Kidney (tissue), 14 donors: ENCODE results near the gene TRIM62. TPM values are rescaled to one million over a fixed set of nuclear protein-coding genes. Genes with fewer than 3 reads are reported as not detected.
A peak's percentile ranks its signal among the peaks of the same experiment; 100 is the strongest.

Source experiments
- DNase-seq, 5 donors: peaks; one replicate each; pipeline ENCODE4 v3.0.0-alpha.2; 2013 to 2020
- FAIRE-seq: peaks from 2 replicates; lab custom pipeline; 2012; peaks lifted over from hg19 to GRCh38; lab: Jason Lieb, UNC
- H3K27ac ChIP-seq, 2 donors: one replicate each; pipeline ENCODE4 v1.7.0; 2013; ENCODE audit warnings: low read depth in 2 of 2, low read length in 2 of 2, inconsistent platforms in 1 of 2
- H3K27me3 ChIP-seq: one replicate; pipeline ENCODE4 v1.7.1; 2013; ENCODE audit warnings: low read length, inconsistent platforms; ENCODE audit not compliant: control insufficient read depth, insufficient read depth
- H3K36me3 ChIP-seq, 3 donors: one replicate each; pipeline versions ENCODE4 v1.7.0 to v1.7.1; 2013; ENCODE audit warnings: low read length in 3 of 3, control low read depth in 1 of 3, inconsistent platforms in 1 of 3; ENCODE audit not compliant: insufficient read depth in 3 of 3, control insufficient read depth in 2 of 3
- H3K4me1 ChIP-seq, 3 donors: one replicate each; pipeline versions ENCODE4 v1.7.0 to v1.7.1; 2013; ENCODE audit warnings: low read length in 3 of 3, inconsistent platforms in 1 of 3, low read depth in 1 of 3; ENCODE audit not compliant: control insufficient read depth in 2 of 3, insufficient read depth in 2 of 3
- H3K4me3 ChIP-seq, 3 donors: one replicate each; pipeline versions ENCODE4 v1.7.0 to v1.8.1; 2013; ENCODE audit warnings: low read length in 3 of 3, control low read depth in 1 of 3, inconsistent platforms in 1 of 3
- H3K9ac ChIP-seq, 3 donors: one replicate each; pipeline versions ENCODE4 v1.7.0 to v1.7.1; 2013; ENCODE audit warnings: low read length in 3 of 3, control low read depth in 1 of 3, inconsistent platforms in 1 of 3
- H3K9me3 ChIP-seq, 3 donors: one replicate each; pipeline versions ENCODE4 v1.7.0 to v1.7.1; 2013; ENCODE audit warnings: low read length in 3 of 3, control low read depth in 1 of 3, inconsistent platforms in 1 of 3; ENCODE audit not compliant: control insufficient read depth in 2 of 3, insufficient read depth in 1 of 3
- CTCF ChIP-seq: IDR thresholded peaks from 3 replicates; pipeline ENCODE4 v1.5.1; 2012; ENCODE audit warnings: mild to moderate bottlenecking, moderate library complexity, borderline replicate concordance; ENCODE audit not compliant: insufficient read depth; ENCODE audit errors: extremely low read depth
- intact Hi-C: fragments of 100-400 bp; cut with DNase I; formaldehyde crosslinking; loops from one replicate; pipeline ENCODE4 v1.11.1; 2022
- polyA plus RNA-seq: library from polyadenylated mRNA; stranded (reverse); fragments of 350-450 nt; fragmentation: Illumina TruSeq; extraction: RNeasy Lipid Tissue Mini Kit (QIAGEN cat#74804); gene quantifications from one replicate; pipeline ENCODE4 v1.2.3, GENCODE V29; 2014; ENCODE audit warnings: low read depth, low replicate concordance; ENCODE audit not compliant: insufficient read depth
- total RNA-seq: library from RNA; stranded (reverse); fragmentation: NEBNext Ultra II Directional; extraction: Animal tissue kit (Norgen Biotek cat#: 25700); gene quantifications from one replicate; pipeline ENCODE4 v1.2.1, GENCODE V29; 2021
- donor health status: control.
- donor health status: control.
- donor health status: control.
- donor health status: control.
- donor health status: control.
- donor health status: DM: yes; HTN: yes; CAD: no.
- donor health status: Normal renal cell carcinoma (clear cell type).

TRIM62 gene
- total and polyA plus RNA-seq, 2 donors from 2014 or later: 3.2 to 6.2 TPM

GRCh38 chr1:33155877-33156538, 25.8 kb downstream of the TRIM62 start:
- no peak for TF ChIP-seq CTCF
- Histone ChIP-seq H3K4me1 (peaks cover 0 to 8% (median 4%) of the 10 kb centered on the region in 3 donors), H3K27ac (no peak overlapping the region), H3K9me3 (no peaks in the 10 kb centered on the region), H3K4me3 (no peak overlapping the region), H3K27me3 (no peaks in the 10 kb centered on the region), H3K36me3 (peaks cover 0 to 4% (median 0%) of the 10 kb centered on the region in 3 donors), H3K9ac (no peak overlapping the region)
- FAIRE-seq (no peak), DNase-seq (no peak)
- intact Hi-C loops: no loop called here

GRCh38 chr1:33153650-33154049, 28.2 kb downstream of the TRIM62 start:
- Histone ChIP-seq H3K9ac (no peak overlapping the region), H3K4me3 (no peak overlapping the region), H3K27me3 (no peaks in the 10 kb centered on the region), H3K27ac (peak overlapping the region in 1 of 2 donors; percentile 10), H3K4me1 (peaks cover 0 to 8% (median 0%) of the 10 kb centered on the region in 3 donors), H3K36me3 (peaks cover 0 to 4% (median 0%) of the 10 kb centered on the region in 3 donors), H3K9me3 (no peaks in the 10 kb centered on the region)
- intact Hi-C loops: no loop called here
- DNase-seq (no peak), FAIRE-seq (no peak)
- no peak for TF ChIP-seq CTCF

- DNase-seq (peak in 2 of 5 donors; percentile 56 to 92), FAIRE-seq (no peak)
- intact Hi-C loops: no loop called here
- no peak overlapping the region for H3K4me3 ChIP-seq
- no peak for TF ChIP-seq CTCF
- peaks cover 0 to 8% (median 0%) of the 10 kb centered on the region in 3 donors for H3K4me1 ChIP-seq
- H3K9me3 ChIP-seq: no peaks in the 10 kb centered on the region
- H3K9ac ChIP-seq: no peak overlapping the region
- peak overlapping the region in 1 of 2 donors; percentile 63 for H3K27ac ChIP-seq
- peaks cover 0 to 2% (median 0%) of the 10 kb centered on the region in 3 donors for H3K36me3 ChIP-seq
- H3K27me3 ChIP-seq: no peaks in the 10 kb centered on the region
Observed at GRCh38 chr1:33152685-33153432, 29.0 kb downstream of the TRIM62 start.
